NCI-H526 treated with DMSO at 0.1 percent for 48 hours (cell line): ENCODE measurements around the gene CMC1.
A peak's percentile ranks its signal among the peaks of the same experiment; 100 is the strongest.
"Not testable (repeated sequence)": the region's sequence is repeated elsewhere in the genome, so short reads cannot be mapped to it uniquely, and the experiment has no call there.

Experiments used
- DNase-seq: peaks from one replicate; lab custom pipeline; 2025; lab: John Stamatoyannopoulos, UW

CMC1 gene, protein sequence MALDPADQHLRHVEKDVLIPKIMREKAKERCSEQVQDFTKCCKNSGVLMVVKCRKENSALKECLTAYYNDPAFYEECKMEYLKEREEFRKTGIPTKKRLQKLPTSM

DNA sequence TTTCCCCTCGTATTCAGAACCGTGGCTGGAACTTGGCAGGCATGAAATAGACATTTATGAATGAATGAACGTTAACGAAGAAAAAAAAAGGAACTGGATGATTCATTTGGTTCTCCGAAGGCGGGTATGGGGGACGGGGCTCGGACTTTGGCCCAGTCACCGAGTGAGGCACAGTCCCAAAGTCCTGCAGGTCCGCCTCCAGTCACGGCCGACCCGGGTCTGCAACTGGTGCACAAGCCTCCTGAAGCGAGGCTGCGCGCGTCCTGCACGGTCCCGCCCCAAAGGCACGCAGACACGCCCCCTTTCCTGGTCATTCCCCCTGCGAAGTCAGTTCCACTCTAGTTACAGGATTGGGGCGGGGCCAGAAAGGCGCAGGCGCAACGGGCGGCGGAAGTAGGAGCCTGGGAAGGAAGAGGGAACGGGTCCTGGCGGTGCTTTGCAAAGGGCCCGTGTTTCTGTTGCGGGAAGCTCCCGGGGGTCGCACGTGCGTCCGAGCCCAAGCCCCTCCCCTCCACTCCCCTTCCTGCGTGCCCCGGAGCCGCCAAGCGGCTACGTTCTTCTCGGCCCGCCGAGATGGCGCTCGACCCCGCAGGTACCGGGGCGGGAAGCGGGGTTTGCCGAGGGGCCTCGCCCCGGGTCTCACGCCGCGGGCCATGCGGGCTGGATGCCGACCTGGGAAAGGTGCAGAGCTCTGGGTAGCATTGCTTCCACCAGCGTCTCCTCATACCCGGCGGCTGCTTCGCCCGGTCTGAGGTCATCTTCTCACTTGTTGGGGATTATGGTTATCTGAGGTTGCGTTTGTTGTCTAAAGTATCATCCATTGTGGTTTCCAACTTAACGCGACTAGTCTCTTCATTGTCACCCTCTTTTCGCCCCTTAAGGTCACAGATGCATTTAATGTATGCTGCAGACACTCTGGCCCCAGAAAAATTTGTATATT is at the start of gene CMC1:
TSS of gene CMC1 (plus strand) at position 399 of the 940 bp plus-strand sequence. CDS start at position 574, 175 bp downstream.
- peak; percentile 95 for DNase-seq

- DNase-seq, result no peak
Measured at GRCh38 chr3:28198161-28198560, 43.3 kb upstream of the CMC1 start.

DNA sequence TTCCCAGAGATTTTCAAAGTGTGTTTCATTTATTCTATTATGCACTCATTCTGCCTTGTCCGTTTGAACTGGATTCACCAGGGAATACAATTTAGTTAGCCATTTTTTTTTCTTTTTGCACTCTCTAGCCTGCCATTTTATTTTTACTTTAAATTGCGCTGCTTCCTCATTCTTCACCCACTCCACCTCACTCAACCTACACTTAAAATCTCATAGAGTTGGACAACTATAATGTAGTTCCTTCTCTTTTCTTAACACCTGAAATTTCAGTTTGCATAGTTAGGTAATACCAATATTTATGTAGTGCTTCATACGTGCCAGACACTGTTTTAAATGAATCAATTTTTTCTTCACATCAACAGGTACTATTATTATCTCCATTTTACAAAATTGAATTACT is 42.4 kb upstream of the CMC1 start:
- no peak for DNase-seq

DNA sequence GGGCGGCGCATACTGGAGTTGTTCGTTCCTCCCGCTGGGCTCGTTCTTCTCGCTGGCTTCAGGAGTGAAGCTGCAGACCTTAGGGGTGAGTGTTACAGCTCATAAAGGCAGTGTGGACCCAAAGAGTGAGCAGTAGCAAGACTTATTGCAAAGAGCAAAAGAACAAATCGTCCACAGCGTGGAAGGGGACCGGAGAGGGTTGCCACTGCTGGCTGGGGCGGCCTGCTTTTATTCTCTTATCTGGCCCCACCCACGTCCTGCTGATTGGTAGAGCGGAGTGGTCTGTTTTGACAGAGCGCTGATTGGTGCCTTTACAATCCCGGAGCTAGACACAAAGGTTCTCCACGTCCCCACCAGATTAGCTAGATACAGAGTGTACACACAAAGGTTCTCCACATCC is 41.8 kb upstream of the CMC1 start:
- not testable (repeated sequence) for DNase-seq

DNA sequence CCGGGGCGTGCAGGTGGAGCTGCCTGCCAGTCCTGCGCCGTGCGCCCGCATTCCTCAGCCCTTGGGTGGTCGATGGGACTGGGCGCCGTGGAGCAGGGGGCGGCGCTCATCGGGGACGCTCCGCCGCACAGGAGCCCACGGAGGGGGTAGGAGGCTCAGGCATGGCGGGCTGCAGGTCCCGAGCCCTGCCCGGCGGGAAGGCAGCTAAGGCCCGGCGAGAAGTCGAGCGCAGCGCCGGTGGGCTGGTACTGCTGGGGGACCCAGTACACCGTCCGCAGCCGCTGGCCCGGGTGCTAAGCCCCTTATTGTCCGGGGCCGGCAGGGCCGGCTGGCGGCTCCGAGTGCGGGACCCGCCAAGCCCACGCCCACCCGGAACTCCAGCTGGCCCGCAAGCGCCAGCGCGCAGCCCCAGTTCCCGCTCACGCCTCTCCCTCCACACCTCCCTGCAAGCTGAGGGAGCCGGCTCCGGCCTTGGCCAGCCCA is 41.0 kb upstream of the CMC1 start:
- DNase-seq, result not testable (repeated sequence)

- no peak for DNase-seq
Measured at GRCh38 chr3:28206479-28206878, 34.9 kb upstream of the CMC1 start.

- DNase-seq, result no peak
Measured at GRCh38 chr3:28207000-28207733, 34.3 kb upstream of the CMC1 start.

DNA sequence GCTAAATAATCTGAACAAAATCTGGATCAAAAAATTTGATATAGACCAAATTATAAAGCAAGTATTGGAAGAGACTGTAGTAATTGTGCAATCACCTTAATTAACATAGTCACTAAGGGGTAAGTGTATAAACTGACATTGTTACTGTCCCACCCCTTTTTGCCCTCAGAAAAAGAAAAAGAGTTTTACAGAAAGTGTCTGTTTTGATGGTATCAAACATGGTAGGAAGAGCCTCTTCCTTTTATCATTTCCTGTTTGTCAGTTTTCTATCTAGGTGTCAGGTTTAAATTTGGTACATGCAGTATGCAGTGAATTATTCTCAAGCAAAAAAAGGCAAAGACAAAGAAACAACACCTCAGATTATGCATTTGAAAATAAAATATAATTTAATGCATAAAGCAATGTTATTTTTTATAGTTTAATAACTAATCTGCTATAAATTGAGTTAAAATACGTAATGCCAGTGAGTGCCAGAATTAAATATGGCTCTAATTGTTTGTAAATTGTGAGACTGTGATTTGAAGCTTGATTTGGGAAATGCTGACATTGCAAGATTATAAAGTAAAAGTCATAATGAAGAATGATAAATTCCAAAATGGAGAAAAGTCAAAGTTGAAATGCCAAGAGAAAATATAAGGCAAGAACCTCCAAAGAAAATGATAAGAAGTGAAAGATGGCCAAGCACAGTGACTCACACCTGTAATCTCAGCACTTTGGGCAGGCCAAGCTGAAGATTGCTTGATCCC is 30.3 kb upstream of the CMC1 start:
- DNase-seq, result no peak

GRCh38 chr3:28212681-28213080 is 28.7 kb upstream of the CMC1 start:
- DNase-seq, result no peak

DNA sequence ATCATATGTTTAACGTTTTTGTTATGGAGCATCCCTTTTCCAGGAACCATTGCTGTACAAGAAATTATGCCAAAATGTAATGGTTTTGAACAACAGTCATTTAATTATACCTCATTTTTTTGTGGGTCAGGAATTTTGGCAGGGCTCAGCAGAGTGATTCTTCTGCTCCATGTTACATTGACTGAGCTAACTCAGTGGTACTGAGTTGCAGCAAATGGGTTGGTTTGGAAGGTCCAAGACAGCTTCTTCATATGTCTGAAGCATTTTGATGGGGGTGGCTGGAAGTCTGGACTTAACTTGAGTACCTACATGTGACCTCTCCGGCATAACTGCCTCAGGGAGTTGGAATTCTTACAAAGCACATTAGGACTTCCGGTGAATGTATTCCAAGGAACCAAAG is 26.0 kb upstream of the CMC1 start:
- no peak for DNase-seq

DNA sequence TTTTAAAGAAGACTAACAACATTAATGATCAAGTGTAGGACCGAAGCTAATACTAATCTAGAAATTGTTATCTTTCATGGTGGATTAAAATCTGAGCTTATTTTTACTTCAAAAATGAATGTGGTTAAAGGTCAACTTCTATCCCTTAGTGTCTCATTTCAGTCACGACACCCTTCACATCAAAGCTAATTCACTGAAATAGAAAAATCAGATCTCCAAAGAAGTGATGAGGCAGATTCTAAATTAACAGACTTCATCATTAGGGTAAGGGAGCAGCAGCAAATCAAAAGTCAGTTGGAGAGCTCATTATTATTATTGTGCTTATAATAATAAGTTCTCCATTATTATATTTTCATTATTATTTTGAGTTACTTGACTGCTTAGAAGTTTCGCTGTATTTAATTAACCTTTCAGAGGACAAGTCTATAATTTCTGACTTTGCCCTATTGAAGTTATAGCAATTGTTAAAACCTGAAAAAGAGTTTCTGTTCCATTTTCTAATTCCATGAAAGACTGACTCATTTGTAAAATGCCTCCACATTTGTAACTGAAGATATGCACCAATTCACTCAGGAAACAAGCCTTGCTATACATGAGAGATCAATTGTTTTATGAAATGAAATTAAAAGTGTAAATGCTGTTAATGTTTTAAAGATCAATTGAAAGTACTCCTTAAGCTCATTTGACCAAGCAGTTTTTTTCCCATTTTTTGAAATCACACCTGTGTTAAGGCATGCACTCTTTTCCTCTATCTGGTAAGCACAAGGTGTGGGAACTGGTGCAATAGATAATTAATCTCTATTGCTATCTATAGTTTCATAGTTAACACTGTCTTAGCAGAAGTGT is 23.1 kb upstream of the CMC1 start:
- DNase-seq, result no peak

GRCh38 chr3:28218917-28219198 is 22.6 kb upstream of the CMC1 start:
- DNase-seq, result no peak

DNA sequence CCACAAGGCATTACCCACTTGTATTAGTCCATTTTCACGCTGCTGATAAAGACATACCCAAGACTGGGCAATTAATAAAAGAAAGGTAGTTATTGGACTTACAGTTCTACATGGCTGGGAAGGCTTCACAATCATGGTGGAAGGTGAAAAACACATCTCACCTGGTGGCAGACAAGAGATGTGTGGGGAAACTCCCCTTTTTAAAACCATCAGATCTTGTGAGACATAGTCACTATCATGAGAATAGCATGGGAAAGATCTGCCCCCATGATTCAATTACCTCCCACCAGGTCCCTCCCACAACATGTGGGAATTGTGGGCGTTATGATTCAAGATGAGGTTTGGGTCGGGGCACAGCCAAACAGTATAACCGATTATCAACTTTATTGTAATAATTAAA is 17.0 kb upstream of the CMC1 start:
- DNase-seq, result no peak

GRCh38 chr3:28226020-28226419 is 15.4 kb upstream of the CMC1 start:
- no peak for DNase-seq

- DNase-seq, result no peak
Measured at GRCh38 chr3:28228623-28229022, 12.8 kb upstream of the CMC1 start.

GRCh38 chr3:28232659-28233058 is 8.8 kb upstream of the CMC1 start:
- DNase-seq, result no peak

DNA sequence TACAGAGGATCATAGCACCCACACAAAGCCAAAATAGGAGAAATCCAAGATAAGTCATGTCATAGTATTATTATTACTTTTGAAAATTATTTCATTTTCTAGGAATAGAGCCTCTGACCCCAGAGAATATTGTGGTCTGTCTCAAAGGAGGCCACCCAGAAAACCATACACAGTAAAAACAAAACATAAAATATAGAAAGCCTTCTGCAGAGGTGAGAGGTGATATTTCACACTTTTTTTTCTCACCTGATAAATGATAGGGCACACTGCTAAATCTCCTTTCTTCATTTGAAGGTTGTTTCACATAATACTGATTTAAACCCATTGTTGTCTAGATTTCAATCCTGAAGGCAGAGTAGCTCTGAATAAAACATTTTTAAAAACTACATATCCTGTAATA is 7.0 kb upstream of the CMC1 start:
- DNase-seq, result no peak

- DNase-seq, result no peak
Measured at GRCh38 chr3:28239108-28239507, 2.3 kb upstream of the CMC1 start.

DNA sequence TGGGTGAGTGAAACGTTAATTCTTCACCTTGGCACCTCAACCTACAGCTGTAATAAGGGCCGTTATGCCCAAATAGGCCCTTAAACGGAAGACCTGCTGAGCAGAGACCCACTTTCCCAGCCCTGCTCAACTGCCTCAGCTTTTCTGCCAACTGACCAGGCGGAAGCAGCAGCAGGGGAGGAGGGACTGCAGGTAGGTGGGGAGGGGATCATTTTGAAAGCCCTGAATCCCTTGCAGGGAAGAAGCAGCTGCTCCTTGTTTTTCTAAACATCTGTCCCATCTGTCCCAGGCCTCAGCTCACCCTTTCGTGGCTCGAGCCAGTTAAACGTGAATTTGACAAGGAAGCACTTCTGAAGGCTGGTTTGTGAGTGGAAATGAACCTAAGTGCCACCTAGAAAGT is 978 bp upstream of the CMC1 start:
- DNase-seq, result no peak

DNA sequence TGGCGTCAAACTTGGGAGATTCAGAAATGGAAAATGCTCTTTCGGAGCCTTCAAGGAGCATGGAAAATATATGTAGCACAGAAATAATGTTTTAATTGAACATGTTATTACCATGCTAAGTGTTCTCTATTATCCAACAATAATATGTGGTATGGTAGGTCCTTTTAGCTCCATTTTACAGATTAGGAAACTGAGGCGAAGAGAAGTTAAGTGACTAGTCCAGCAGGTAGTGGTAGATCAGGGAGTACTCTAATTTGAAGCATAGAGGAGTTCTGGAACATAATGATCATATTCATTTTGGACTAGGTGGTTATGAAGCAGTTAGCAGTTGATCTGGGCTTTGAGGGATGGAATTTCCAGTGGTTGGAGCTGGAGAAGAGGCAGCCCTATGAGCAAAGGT is 1.1 kb downstream of the CMC1 start:
- no peak for DNase-seq

- DNase-seq, result no peak
Measured at GRCh38 chr3:28243424-28244106, 2.1 kb downstream of the CMC1 start.
